Stimulated activated CD8-positive, alpha-beta memory T cell treated with anti-CD3 and anti-CD28 coated beads, Interleukin-15, amount 100 ng/mL, for 4 hours (primary cell): ENCODE data around the gene EGLN2.
"Not testable (repeated sequence)": the region's sequence is repeated elsewhere in the genome, so short reads cannot be mapped to it uniquely, and the experiment has no call there.

Experiments
- DNase-seq, 2 donors: peaks; one replicate each; pipeline ENCODE4 v3.0.0-alpha.2; 2020; ENCODE audit warnings: low read depth in 2 of 2

Gene EGLN2

DNA sequence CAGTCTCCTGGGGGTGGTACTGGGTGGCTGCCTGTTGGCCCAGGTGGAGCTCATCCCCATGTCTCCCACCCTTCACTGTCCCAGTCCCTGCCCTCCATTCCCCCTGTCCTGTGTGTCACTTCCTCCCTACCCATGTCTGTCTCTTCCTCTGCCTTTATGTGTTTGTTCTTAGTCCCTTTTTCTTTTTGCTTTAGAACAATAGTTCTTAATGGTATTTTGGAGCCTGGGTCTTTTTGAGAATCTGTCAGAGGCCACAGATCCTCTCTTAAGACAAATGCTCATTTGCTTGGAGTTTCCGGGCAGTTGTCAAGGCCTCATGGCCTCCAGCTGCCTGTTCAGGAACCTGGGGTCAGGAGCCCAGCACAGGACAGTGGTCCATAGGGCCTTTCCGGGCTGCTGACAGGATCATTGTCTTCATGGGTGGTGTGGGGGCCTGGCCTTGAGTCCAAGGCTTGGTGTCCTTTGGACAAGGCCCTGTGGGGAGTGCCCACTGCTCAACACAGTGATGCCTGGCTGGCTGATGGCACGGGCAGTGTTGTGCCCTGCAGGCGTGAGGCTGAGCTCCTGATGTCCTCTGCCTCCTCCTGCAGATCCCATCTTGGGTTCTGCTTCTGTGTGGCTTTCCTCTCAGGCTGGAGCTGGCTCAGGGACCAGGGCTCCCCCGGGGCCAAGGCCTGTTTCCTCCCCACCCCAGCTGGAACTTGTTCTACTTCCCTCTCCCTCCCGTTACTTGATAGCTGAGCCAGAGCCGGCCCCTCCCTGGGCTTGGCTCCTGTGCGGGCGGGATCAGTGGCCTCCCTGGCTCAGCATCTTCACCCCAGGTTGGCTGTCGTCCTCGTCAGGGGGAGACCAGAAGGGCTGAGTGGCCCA lies 3.5 kb downstream of the EGLN2 start:
- DNase-seq: no peak

DNA sequence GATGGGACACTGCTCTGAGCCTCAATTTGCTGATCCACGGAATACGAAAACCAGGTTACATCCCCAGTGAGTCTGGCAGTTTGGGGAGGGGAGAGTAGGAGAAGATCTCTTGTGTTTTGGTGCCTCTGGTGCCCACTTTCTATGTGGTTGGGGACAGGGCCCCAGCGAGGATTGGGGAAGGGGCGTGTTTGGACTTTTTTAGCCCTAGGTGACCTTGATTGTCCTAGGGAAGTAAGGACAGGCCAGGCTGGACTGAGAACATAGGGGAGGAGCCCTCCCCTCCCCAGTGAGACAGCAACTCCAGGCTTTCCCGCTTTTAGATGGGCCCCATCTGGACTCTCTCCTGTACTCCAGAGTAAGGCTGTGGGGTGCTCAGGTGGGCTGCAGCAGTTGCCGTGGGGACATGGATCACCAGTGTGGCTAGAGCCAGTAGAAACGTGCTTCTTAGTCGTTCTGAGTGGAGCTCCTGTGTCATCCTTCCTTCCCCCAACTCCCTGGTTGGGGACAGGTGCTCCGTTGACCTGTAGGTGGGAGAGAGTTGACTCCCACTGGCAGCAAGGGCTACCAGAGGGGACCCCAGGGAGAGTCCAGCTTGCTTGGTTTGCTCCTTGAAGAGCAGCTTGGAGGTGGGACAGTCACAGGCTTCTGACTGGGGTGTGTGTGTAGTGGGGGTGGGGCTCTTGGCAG lies 4.3 kb downstream of the EGLN2 start:
- no peak for DNase-seq

- DNase-seq: no peak
Measured at GRCh38 chr19:40803857-40804782, 5.1 kb downstream of the EGLN2 start.

DNA sequence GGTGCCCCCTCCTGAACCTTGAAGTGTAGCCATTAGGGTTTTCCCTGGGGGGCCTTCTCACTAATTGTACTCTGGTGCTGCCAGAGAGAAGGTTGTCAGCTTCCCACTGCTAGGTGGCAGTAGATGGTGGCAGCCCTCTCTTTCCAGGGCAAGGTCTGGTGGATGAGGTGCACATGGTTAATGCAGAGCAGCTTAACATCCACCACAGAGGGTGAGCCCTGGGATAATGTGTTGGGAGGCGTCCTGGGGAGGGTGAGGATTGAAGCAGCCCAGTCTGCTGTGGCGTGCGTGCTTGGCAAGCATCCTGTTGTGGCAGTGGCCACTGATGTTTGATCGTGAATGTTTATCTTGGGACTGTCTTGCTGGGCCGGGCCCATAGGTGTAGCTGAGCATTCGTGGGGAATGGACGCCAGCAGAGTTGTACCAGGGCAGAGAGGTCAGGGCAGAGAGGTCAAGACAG lies 5.8 kb downstream of the EGLN2 start:
- DNase-seq: no peak

GRCh38 chr19:40805258-40805868 lies 6.4 kb downstream of the EGLN2 start:
- no peak for DNase-seq

- DNase-seq: peak; percentile 46 to 60
Measured at GRCh38 chr19:40806423-40807146, 7.6 kb downstream of the EGLN2 start.

GRCh38 chr19:40807147-40808020 lies 8.4 kb downstream of the EGLN2 start:
- no peak for DNase-seq

- no peak for DNase-seq
Measured at GRCh38 chr19:40808021-40808325, 9.0 kb downstream of the EGLN2 start.

DNA sequence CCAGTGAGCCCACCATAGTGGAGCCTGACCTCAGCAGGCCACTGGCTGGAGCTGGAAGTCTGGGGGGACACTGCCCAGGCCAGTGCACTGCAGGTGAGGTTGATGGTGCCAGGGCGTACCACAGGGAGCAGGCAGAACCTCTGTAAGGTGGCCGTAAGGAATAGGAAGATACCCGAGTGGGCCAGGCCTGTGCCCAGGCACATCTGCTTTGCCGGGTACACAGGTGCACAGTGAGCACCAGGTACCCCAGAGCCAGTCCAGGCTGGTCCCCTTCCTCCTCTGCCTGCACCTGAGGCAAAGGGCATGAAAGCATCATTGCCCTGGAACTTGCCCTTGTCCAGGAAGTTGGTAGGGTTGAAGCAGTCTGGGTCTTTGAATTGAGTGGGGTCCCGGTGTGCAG lies 9.5 kb downstream of the EGLN2 start:
- no peak for DNase-seq

DNA sequence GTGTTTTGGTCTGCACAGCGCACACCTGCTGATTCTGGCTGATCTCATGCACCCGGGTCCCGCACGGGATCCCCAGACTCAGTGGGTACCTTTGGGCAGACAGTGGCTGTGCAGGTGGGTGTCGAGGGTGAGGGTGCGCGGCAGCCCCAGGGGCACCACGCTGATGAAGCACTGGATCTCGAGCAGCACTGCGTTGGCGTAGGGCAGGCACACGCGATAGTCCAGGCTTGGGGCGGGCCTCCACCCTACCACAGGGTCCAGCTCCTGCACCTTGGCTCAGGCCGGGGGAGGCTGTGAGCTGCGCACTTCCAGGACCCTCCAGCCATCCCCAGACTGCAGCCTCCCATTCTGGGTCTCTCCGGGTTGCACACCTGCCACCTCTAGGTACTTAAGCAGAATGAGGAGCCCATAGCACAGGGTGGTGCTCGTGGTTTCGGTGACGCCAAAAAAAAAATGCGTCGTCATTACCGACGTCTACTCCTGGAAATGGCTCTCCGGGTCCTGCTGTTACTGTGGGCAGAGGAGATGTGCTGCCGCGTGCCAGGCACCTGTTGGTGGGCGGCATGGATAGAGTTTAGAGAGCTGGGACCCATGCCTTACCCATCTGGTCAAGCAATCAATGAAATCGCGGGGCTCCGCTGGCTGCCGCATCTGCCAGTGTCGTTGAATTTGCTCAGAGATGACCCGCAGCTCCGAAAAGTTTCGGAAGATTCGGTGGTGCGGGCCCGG lies 10.5 kb downstream of the EGLN2 start:
- no peak for DNase-seq

- DNase-seq: no peak
Measured at GRCh38 chr19:40810160-40810559, 11.2 kb downstream of the EGLN2 start.

DNA sequence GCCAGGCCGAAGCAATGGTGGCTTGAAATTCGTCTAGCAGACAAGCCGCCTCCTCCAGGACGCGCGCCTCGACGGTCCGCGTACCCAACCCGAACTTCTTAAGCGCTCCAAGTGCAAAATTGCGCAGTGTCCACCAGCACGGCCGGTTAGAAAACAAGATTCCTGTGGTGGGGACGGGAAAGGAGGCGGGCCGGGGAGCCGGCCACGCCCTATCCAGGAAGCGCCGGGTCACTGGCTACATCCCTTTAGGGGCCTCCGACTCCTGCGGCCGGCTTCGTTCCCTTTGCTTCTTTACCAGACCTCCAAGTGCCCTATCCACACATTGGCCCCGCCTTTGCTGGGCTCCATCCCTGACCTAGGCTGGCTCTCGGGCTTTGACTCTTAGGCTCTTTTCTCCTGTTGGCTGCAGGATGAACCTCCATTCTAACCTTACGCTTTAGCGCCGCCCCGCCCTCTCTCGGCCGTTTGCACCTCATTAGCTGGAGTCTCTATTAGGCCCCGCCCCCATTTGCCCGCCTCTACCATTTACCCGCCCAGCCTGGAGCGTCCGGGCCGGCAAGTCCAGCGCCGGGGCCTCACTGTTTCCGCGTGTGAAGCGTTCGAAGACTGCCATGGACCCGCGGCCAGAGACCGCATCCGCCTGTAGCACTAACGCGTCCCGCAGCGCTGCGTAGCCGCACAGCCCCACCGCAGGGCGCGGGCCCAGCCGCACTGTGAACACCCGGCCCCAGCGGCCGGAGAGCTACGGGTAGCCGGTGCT lies 11.8 kb downstream of the EGLN2 start:
- DNase-seq: peak in 1 of 2 donors; percentile 39

GRCh38 chr19:40811478-40812341 lies 12.7 kb downstream of the EGLN2 start:
- no peak for DNase-seq

DNA sequence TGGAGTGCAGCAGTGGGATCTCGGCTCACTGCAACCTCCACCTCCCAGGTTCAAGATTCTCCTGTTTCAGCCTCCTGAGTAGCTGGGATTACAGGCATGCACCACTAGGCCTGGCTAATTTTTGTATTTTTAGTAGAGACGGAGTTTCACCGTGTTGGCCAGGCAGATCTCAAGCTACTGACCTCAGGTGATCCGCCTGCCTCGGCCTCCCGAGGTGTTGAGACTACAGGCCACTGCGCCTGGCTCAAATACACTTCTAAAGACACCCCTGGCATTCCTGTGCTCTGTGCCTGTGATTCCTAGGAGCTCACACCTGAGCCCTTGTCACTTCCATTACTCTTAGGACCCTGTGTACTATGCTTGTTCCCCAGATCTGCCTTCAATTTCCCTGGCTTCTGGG lies 13.6 kb downstream of the EGLN2 start:
- not testable (repeated sequence) for DNase-seq

DNA sequence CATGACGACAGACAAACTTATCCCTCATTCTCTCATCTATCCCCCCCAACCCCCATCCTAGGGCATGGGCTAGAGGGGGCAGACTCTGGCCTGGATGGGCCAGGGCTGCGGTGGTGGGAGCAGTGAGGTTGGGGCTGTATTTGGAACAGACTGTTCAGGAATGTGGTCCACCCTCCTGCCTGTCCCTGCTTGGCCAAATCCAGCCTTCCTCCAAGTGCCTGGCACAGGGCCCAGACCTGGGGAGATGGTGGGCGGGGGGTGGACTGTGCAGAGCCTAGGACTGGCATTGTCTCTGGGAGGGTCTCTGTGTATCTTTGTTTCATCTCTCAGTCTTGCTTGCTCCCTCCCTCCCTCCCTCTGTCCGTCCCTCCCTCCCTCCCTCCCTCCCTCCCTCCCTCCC lies 14.2 kb downstream of the EGLN2 start:
- DNase-seq: no peak

GRCh38 chr19:40815223-40815622 lies 16.2 kb downstream of the EGLN2 start:
- no peak for DNase-seq
